ENCODE measurements around the gene PTPRN2.

The PTPRN2 gene

GRCh38 chr7:158357898-158358821, 229.5 kb downstream of the PTPRN2 start:
- POLR2A ChIA-PET = no interaction called here
- TF ChIP-seq FOXA1 (IDR thresholded peaks at IDR 0.05) (no peak), PKNOX1 (IDR thresholded peaks at IDR 0.05) (no peak), BHLHE40 (IDR thresholded peaks at IDR 0.05; ENCODE audit: borderline replicate concordance) (no peak), SUZ12 (IDR thresholded peaks at IDR 0.05) (no peak), NFRKB (IDR thresholded peaks at IDR 0.05) (no peak), ELF4 (IDR thresholded peaks at IDR 0.05) (no peak), L3MBTL2 (conservative IDR thresholded peaks at IDR 0.05) (no peak), FOXM1 (IDR thresholded peaks at IDR 0.05; ENCODE audit: borderline replicate concordance) (no peak), FOXK2 (IDR thresholded peaks at IDR 0.05) (no peak), SP1 (IDR thresholded peaks at IDR 0.05) (no peak), TARDBP (IDR thresholded peaks at IDR 0.05) (no peak), HDGF (IDR thresholded peaks at IDR 0.05; ENCODE audit: borderline replicate concordance) (no peak), LEF1 (IDR thresholded peaks at IDR 0.05; ENCODE audit: borderline replicate concordance) (no peak), ARNT (IDR thresholded peaks at IDR 0.05) (no peak), ZNF384 (IDR thresholded peaks at IDR 0.05) (no peak)

GRCh38 chr7:158357106-158357897, 230.3 kb downstream of the PTPRN2 start:
- no peak for TF ChIP-seq SUZ12 (IDR thresholded peaks at IDR 0.05)
- TF ChIP-seq BHLHE40 (IDR thresholded peaks at IDR 0.05; ENCODE audit: borderline replicate concordance) = no peak
- TF ChIP-seq LEF1 (IDR thresholded peaks at IDR 0.05; ENCODE audit: borderline replicate concordance) = no peak
- TF ChIP-seq CTBP1 (IDR thresholded peaks at IDR 0.05; ENCODE audit: borderline replicate concordance) = no peak
- TF ChIP-seq PKNOX1 (IDR thresholded peaks at IDR 0.05) = no peak
- TF ChIP-seq ZNF384 (IDR thresholded peaks at IDR 0.05) = no peak
- no peak for TF ChIP-seq HDGF (IDR thresholded peaks at IDR 0.05; ENCODE audit: borderline replicate concordance)
- no peak for TF ChIP-seq ELF4 (IDR thresholded peaks at IDR 0.05)
- no peak for TF ChIP-seq FOXK2 (IDR thresholded peaks at IDR 0.05)
- TF ChIP-seq NFRKB (IDR thresholded peaks at IDR 0.05) = no peak
- TF ChIP-seq FOXM1 (IDR thresholded peaks at IDR 0.05; ENCODE audit: borderline replicate concordance) = no peak
- TF ChIP-seq L3MBTL2 (conservative IDR thresholded peaks at IDR 0.05) = no peak
- no peak for TF ChIP-seq SP1 (IDR thresholded peaks at IDR 0.05)
- no peak for TF ChIP-seq TARDBP (IDR thresholded peaks at IDR 0.05)
- no peak for TF ChIP-seq ARNT (IDR thresholded peaks at IDR 0.05)
- TF ChIP-seq FOXA1 (IDR thresholded peaks at IDR 0.05) = no peak
- ChIA-PET POLR2A (no interaction called here), CTCF (no interaction called here)
- DNase-seq (ENCODE audit: extremely low spot score) = no peak

More at GRCh38 chr7:158357898-158358821, 229.5 kb downstream of the PTPRN2 start:
- CTCF ChIA-PET = no interaction called here
- DNase-seq (ENCODE audit: extremely low spot score) = no peak

- DNase-seq (ENCODE audit: extremely low spot score) = no peak
- no peak for TF ChIP-seq BHLHE40 (IDR thresholded peaks at IDR 0.05; ENCODE audit: borderline replicate concordance)
- no peak for TF ChIP-seq L3MBTL2 (conservative IDR thresholded peaks at IDR 0.05)
- no peak for TF ChIP-seq LEF1 (IDR thresholded peaks at IDR 0.05; ENCODE audit: borderline replicate concordance)
- TF ChIP-seq FOXK2 (IDR thresholded peaks at IDR 0.05) = no peak
- TF ChIP-seq TARDBP (IDR thresholded peaks at IDR 0.05) = no peak
- no peak for TF ChIP-seq PKNOX1 (IDR thresholded peaks at IDR 0.05)
- no peak for TF ChIP-seq SP1 (IDR thresholded peaks at IDR 0.05)
- TF ChIP-seq NFRKB (IDR thresholded peaks at IDR 0.05) = no peak
- TF ChIP-seq FOXA1 (IDR thresholded peaks at IDR 0.05) = no peak
- TF ChIP-seq CTBP1 (IDR thresholded peaks at IDR 0.05; ENCODE audit: borderline replicate concordance) = no peak
- no peak for TF ChIP-seq HDGF (IDR thresholded peaks at IDR 0.05; ENCODE audit: borderline replicate concordance)
- TF ChIP-seq ARNT (IDR thresholded peaks at IDR 0.05) = no peak
- no peak for TF ChIP-seq FOXM1 (IDR thresholded peaks at IDR 0.05; ENCODE audit: borderline replicate concordance)
- TF ChIP-seq SUZ12 (IDR thresholded peaks at IDR 0.05) = no peak
- no peak for TF ChIP-seq ELF4 (IDR thresholded peaks at IDR 0.05)
- TF ChIP-seq ZNF384 (IDR thresholded peaks at IDR 0.05) = no peak
- ChIA-PET CTCF (interaction anchor here (0.7 to 0.8 kb wide), 2 partner anchors 206 to 910 kb away, joined by 3 read pairs; no protein-coding TSS in a partner anchor), POLR2A (no interaction called here)
Measured at GRCh38 chr7:158356454-158356853, 231.2 kb downstream of the PTPRN2 start.

- no peak for DNase-seq (ENCODE audit: extremely low spot score)
- POLR2A ChIA-PET = no interaction called here
- TF ChIP-seq NFRKB (IDR thresholded peaks at IDR 0.05) (no peak), ELF4 (IDR thresholded peaks at IDR 0.05) (no peak), FOXM1 (IDR thresholded peaks at IDR 0.05; ENCODE audit: borderline replicate concordance) (no peak), TARDBP (IDR thresholded peaks at IDR 0.05) (no peak), LEF1 (IDR thresholded peaks at IDR 0.05; ENCODE audit: borderline replicate concordance) (no peak), CTBP1 (IDR thresholded peaks at IDR 0.05; ENCODE audit: borderline replicate concordance) (no peak)
- CTCF ChIA-PET = interaction anchor here (1.2 kb wide), 1 partner anchor 957 kb away, joined by 5 read pairs; no protein-coding TSS in a partner anchor
Measured at GRCh38 chr7:158355456-158356065, 232.1 kb downstream of the PTPRN2 start.

- DNase-seq (ENCODE audit: extremely low spot score) = no peak
- POLR2A ChIA-PET = no interaction called here
- TF ChIP-seq PKNOX1 (IDR thresholded peaks at IDR 0.05) (no peak), ZNF384 (IDR thresholded peaks at IDR 0.05) (no peak), SUZ12 (IDR thresholded peaks at IDR 0.05) (no peak), FOXK2 (IDR thresholded peaks at IDR 0.05) (no peak), BHLHE40 (IDR thresholded peaks at IDR 0.05; ENCODE audit: borderline replicate concordance) (no peak), L3MBTL2 (conservative IDR thresholded peaks at IDR 0.05) (no peak), SP1 (IDR thresholded peaks at IDR 0.05) (no peak), CTBP1 (IDR thresholded peaks at IDR 0.05; ENCODE audit: borderline replicate concordance) (no peak), HDGF (IDR thresholded peaks at IDR 0.05; ENCODE audit: borderline replicate concordance) (no peak), TARDBP (IDR thresholded peaks at IDR 0.05) (no peak), ARNT (IDR thresholded peaks at IDR 0.05) (no peak), ELF4 (IDR thresholded peaks at IDR 0.05) (no peak), NFRKB (IDR thresholded peaks at IDR 0.05) (no peak), FOXA1 (IDR thresholded peaks at IDR 0.05) (no peak)
- CTCF ChIA-PET = interaction anchor here (0.5 to 1.2 kb wide), 9 partner anchors 11 to 1094 kb away, joined by 3 to 6 read pairs (median 3); no protein-coding TSS in a partner anchor
Measured at GRCh38 chr7:158354861-158355260, 232.8 kb downstream of the PTPRN2 start.
